Stimulated activated naive CD8-positive, alpha-beta T cell treated with anti-CD3 and anti-CD28 coated beads, Interleukin-15, Interleukin-2, amounts not matched to agents 100 ng/mL and 50 ng/mL, for 24 hours (primary cell): ENCODE measurements around the gene RNF167.
"Not testable (repeated sequence)": the region's sequence is repeated elsewhere in the genome, so short reads cannot be mapped to it uniquely, and the experiment has no call there.

Experiments used
- H3K27ac Mint-ChIP-seq: one replicate; pipeline ENCODE4 v1.8.0; 2021; ENCODE audit warnings: mild to moderate bottlenecking, mixed read lengths
- H3K27me3 Mint-ChIP-seq: one replicate; pipeline ENCODE4 v1.8.0; 2021; ENCODE audit warnings: mixed read lengths
- H3K36me3 Mint-ChIP-seq: one replicate; pipeline ENCODE4 v1.8.0; 2021; ENCODE audit warnings: low read depth, mixed read lengths
- H3K4me1 Mint-ChIP-seq: one replicate; pipeline ENCODE4 v1.8.0; 2021; ENCODE audit warnings: low read depth, mixed read lengths
- H3K4me3 Mint-ChIP-seq: one replicate; pipeline ENCODE4 v1.8.0; 2021; ENCODE audit warnings: mild to moderate bottlenecking, mixed read lengths
- H3K9me3 Mint-ChIP-seq: one replicate; pipeline ENCODE4 v1.8.0; 2021; ENCODE audit warnings: mixed read lengths

The RNF167 gene

GRCh38 chr17:4899341-4900230, 40.5 kb upstream of the RNF167 start, which contains the start of gene C17orf107:
C17orf107 (plus strand) TSS chr17:4899536; CDS start chr17:4899763, 227 bp downstream.
- Mint-ChIP-seq H3K36me3 (peaks cover 12% of the 10 kb centered on the region), H3K4me1 (peaks cover 45% of the 10 kb centered on the region), H3K9me3 (no peaks in the 10 kb centered on the region)

DNA sequence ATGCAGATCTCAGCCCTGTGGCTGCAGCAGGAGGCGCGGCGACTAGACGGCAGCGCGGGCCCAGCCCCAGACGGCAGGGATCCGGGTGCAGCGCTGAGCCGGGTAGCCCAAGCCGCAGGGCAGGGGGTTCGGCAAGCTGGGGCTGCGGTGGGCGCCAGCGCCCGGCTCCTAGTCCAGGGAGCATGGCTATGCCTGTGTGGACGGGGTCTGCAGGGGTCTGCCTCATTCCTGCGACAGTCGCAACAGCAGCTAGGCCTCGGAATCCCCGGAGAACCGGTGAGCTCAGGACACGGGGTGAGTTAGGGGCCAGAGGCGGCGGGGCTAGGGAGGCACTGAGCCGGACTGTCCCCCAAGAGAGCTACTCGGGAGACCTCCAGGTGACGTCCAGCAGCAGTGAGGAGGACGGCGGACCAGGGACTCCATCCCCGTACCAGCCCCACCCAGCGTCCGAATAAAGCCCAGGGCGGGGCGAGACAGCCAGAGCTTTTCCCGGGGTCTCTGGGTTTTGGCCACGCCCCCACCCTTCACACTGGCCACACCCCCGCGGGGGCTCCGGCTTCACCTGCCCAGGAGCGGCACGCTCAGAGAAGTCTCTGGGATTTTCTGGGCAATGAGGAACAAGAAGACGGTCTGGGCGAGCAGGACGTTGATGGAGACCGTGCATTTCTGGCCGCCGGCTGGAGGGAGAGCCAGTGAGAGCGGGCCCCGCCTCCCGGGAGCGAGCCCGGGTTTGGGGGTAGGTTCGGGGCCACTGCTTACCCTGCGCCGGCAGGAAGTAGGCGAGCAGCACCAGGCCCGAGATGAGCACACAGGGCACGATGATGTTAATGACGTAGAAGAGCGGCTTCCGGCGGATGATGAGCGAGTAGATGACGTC, 39.6 kb upstream of the RNF167 start:
- Mint-ChIP-seq H3K9me3 (no peaks in the 10 kb centered on the region), H3K27ac (peak overlapping the region; percentile 87), H3K4me3 (peak overlapping the region; percentile 87)

More at GRCh38 chr17:4899341-4900230, 40.5 kb upstream of the RNF167 start, which contains the start of gene C17orf107:
- peak within 1 kb of the TSS; percentile 87 for H3K27ac Mint-ChIP-seq
- H3K4me3 Mint-ChIP-seq, result peak within 1 kb of the TSS; percentile 87
- no peaks in the 10 kb centered on the region for H3K27me3 Mint-ChIP-seq

GRCh38 chr17:4901108-4901647, 38.9 kb upstream of the RNF167 start:
- no peak overlapping the region for H3K27ac Mint-ChIP-seq
- H3K9me3 Mint-ChIP-seq, result no peaks in the 10 kb centered on the region
- H3K27me3 Mint-ChIP-seq, result no peaks in the 10 kb centered on the region
- H3K36me3 Mint-ChIP-seq, result peaks cover 1% of the 10 kb centered on the region
- peaks cover 45% of the 10 kb centered on the region for H3K4me1 Mint-ChIP-seq
- H3K4me3 Mint-ChIP-seq, result peak overlapping the region; percentile 87

More for the DNA sequence above, 39.6 kb upstream of the RNF167 start:
- Mint-ChIP-seq H3K36me3 (peaks cover 7% of the 10 kb centered on the region), H3K4me1 (peaks cover 45% of the 10 kb centered on the region), H3K27me3 (no peaks in the 10 kb centered on the region)

DNA sequence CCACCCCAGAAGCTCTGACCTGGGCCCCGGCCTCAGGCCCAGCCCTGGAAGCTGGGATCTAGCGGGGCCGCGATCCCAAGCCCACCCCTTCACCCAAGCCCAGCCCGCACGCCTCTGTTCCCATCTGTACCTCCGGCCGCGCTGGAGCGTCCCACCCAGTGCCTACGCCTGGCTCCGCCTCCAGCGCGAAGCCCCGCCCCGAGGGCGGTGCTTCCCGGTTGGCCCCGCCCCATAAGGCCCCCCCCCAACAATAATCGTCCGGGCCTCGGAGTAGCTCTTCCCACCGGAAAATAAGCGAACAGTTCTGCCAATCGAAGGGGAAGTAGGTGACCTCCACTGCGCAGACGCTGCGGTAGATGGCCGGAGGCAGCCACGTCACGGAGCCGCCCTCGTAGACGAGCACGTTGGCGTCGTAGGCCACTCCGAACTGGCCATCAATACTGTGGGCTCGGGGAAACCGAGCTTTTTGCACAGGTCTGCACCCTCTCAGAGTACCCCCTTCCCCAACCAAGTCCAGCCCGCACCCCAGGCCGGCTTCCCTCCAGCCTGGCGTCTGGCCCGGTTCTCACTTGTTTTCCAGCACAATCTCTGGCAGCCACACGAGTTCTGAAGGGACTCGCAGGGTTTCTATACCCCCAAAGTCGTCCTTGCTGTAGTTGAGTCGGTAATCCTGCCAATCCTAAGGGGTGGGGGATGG, 38.3 kb upstream of the RNF167 start:
- no peaks in the 10 kb centered on the region for H3K27me3 Mint-ChIP-seq
- peaks cover 45% of the 10 kb centered on the region for H3K4me1 Mint-ChIP-seq
- peak overlapping the region; percentile 87 for H3K4me3 Mint-ChIP-seq
- H3K27ac Mint-ChIP-seq, result no peak overlapping the region
- H3K9me3 Mint-ChIP-seq, result no peaks in the 10 kb centered on the region
- H3K36me3 Mint-ChIP-seq, result no peaks in the 10 kb centered on the region

DNA sequence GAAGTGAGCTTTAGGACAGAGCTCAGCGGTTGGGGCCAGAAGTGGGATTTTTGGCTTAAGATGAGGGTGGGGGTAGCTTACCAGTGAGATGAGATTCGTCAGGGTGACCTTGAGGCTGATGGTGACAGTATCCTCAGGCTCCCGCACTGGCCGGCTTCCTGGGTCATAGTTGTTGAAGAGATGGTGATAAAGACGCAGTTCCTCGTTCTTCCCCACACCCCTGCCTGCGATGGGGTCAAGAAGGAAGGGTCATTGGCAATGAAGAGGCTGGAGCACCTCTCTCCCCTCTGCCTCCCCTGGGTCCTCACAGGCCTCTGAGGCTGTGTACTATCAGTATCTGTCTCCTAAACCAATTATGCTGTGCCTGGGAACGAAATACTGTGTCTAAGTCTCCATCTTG, 37.5 kb upstream of the RNF167 start:
- Mint-ChIP-seq H3K4me1 (peaks cover 45% of the 10 kb centered on the region), H3K9me3 (no peaks in the 10 kb centered on the region), H3K27ac (peak overlapping the region; percentile 45), H3K4me3 (no peak overlapping the region), H3K27me3 (no peaks in the 10 kb centered on the region), H3K36me3 (no peaks in the 10 kb centered on the region)

GRCh38 chr17:4903051-4903818, 36.8 kb upstream of the RNF167 start, which contains the start of gene CHRNE:
CHRNE (minus strand) TSS chr17:4903098; CDS start chr17:4903063, 35 bp downstream.
- no peaks in the 10 kb centered on the region for H3K27me3 Mint-ChIP-seq
- H3K9me3 Mint-ChIP-seq, result no peaks in the 10 kb centered on the region
- H3K4me3 Mint-ChIP-seq, result peak within 1 kb of the TSS; percentile 70
- H3K4me1 Mint-ChIP-seq, result peaks cover 44% of the 10 kb centered on the region
- H3K36me3 Mint-ChIP-seq, result no peaks in the 10 kb centered on the region
- H3K27ac Mint-ChIP-seq, result peak within 1 kb of the TSS; percentile 54

GRCh38 chr17:4906642-4907041, 33.4 kb upstream of the RNF167 start:
- H3K4me1 Mint-ChIP-seq, result peaks cover 19% of the 10 kb centered on the region
- H3K9me3 Mint-ChIP-seq, H3K27me3 Mint-ChIP-seq, H3K27ac Mint-ChIP-seq, H3K4me3 Mint-ChIP-seq, H3K36me3 Mint-ChIP-seq: not testable (repeated sequence)

DNA sequence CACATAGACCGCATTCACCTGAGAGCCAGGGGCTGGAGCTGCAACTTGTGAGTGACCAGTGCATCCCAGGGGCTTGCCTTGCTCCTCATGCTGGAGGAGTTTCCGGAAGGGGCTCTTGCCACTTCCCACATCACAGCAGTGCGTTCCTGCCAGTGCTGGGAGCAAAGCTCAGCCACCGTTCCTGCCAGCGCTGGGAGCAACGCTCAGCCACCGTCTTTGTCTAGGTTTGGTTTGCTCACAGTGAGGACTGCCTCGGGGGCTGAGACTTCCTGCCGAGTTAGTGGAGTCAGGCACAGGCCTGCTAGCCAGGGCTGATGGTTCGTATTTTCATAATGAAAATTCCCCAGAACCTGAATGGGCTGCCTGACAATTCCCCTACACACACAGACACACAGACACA, 31.8 kb upstream of the RNF167 start:
- no peak overlapping the region for H3K4me3 Mint-ChIP-seq
- no peaks in the 10 kb centered on the region for H3K9me3 Mint-ChIP-seq
- no peaks in the 10 kb centered on the region for H3K36me3 Mint-ChIP-seq
- H3K27ac Mint-ChIP-seq, result no peak overlapping the region
- H3K4me1 Mint-ChIP-seq, result peaks cover 5% of the 10 kb centered on the region
- no peaks in the 10 kb centered on the region for H3K27me3 Mint-ChIP-seq

- H3K4me1 Mint-ChIP-seq, result no peaks in the 10 kb centered on the region
- no peaks in the 10 kb centered on the region for H3K9me3 Mint-ChIP-seq
- H3K27me3 Mint-ChIP-seq, result no peaks in the 10 kb centered on the region
- H3K27ac Mint-ChIP-seq, result no peak overlapping the region
- no peak overlapping the region for H3K4me3 Mint-ChIP-seq
- no peaks in the 10 kb centered on the region for H3K36me3 Mint-ChIP-seq
Observed at GRCh38 chr17:4908711-4909496, 31.2 kb upstream of the RNF167 start.

DNA sequence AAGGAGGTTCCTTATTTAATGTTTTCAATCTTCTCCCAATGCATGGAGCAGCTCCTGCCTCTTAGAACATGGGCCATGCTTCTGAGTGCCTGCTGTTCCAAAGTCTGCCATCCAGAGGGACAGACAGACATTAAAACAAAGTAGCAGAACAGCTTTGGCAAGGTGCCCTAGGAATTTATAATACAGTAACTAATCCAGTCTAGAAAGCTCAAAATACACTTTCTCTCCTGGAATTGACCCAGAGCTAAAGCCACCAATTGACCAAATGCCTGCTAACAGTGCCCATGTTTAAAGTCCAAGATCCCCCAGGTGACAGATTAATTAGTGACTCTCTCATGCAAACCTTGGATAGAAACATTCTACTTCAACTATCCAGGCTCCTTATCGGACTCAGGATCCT, 26.1 kb upstream of the RNF167 start:
- Mint-ChIP-seq H3K27me3 (no peaks in the 10 kb centered on the region), H3K4me1 (no peaks in the 10 kb centered on the region), H3K27ac (no peak overlapping the region), H3K4me3 (no peak overlapping the region), H3K36me3 (no peaks in the 10 kb centered on the region), H3K9me3 (no peaks in the 10 kb centered on the region)

DNA sequence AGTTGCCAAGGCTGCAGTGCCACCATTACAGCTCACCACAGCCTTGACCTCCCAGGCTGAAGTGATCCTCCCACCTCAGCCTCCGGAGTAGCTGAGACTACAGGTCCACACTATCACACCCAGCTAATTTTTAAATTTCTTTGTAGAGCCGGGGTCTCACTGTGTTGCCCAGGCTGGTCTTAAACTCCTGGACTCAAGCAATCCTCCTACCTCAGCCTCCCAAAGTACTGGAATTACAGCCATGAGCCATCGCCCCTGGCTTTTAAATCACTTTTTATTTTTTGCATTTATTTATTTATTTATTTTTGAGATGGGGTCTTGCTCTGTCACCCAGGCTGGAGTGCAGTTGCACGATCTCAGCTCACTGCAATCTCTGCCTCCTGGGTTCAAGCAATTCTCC, 25.5 kb upstream of the RNF167 start:
- not testable (repeated sequence) for H3K27ac Mint-ChIP-seq, H3K27me3 Mint-ChIP-seq

GRCh38 chr17:4919511-4920047, 20.5 kb upstream of the RNF167 start:
- H3K27me3 Mint-ChIP-seq, result no peaks in the 10 kb centered on the region
- no peak overlapping the region for H3K27ac Mint-ChIP-seq
- H3K9me3 Mint-ChIP-seq, result no peaks in the 10 kb centered on the region

More for the DNA sequence above, 25.5 kb upstream of the RNF167 start:
- not testable (repeated sequence) for H3K4me3 Mint-ChIP-seq, H3K9me3 Mint-ChIP-seq, H3K36me3 Mint-ChIP-seq, H3K4me1 Mint-ChIP-seq

More at GRCh38 chr17:4919511-4920047, 20.5 kb upstream of the RNF167 start:
- Mint-ChIP-seq H3K4me3 (no peak overlapping the region), H3K36me3 (no peaks in the 10 kb centered on the region), H3K4me1 (peaks cover 3% of the 10 kb centered on the region)
